H1 (cell line): ENCODE measurements around the gene ALDH1L2. TPM values are rescaled to one million over a fixed set of nuclear protein-coding genes. Genes with fewer than 3 reads are reported as not detected.

ENCODE experiments used
- CTCF ChIA-PET: fragments of 300-600 bp; sonication (Branson Sonifier 250); formaldehyde crosslinking; loops from one replicate; lab custom pipeline; 2021; ENCODE audit not compliant: partially characterized antibody; lab: Charles Lee
- POLR2A ChIA-PET: fragments of 300-600 bp; sonication (Branson Sonifier 250); formaldehyde crosslinking; loops from one replicate; lab custom pipeline; 2021; ENCODE audit warnings: inconsistent platforms; ENCODE audit not compliant: partially characterized antibody; lab: Charles Lee
- DNase-seq, 2 experiments: peaks; one replicate each; pipeline versions ENCODE4 v3.0.0 to v3.0.0-alpha.2; 2010 to 2022; ENCODE audit warnings: low spot score in 2 of 2, low read depth in 1 of 2, mixed read lengths in 1 of 2
- FAIRE-seq: peaks from 2 replicates; lab custom pipeline; 2011; peaks lifted over from hg19 to GRCh38; lab: Jason Lieb, UNC
- H2AFZ ChIP-seq: 2 replicates; pipeline ENCODE4 v1.8.1; 2012; ENCODE audit warnings: low read length, inconsistent platforms
- H2AK5ac ChIP-seq: 2 replicates; pipeline ENCODE4 v1.6.1; 2013; ENCODE audit warnings: low read depth, low read length
- H2BK120ac ChIP-seq: replicated peaks from 2 replicates; pipeline ENCODE3; 2013; ENCODE audit warnings: low read depth, low read length, inconsistent platforms
- H2BK12ac ChIP-seq: 2 replicates; pipeline ENCODE4 v1.6.1; 2013; ENCODE audit warnings: low read depth, low read length
- H2BK15ac ChIP-seq: 2 replicates; pipeline ENCODE4 v1.6.1; 2013; ENCODE audit warnings: low read length
- H2BK20ac ChIP-seq: 2 replicates; pipeline ENCODE4 v1.6.1; 2013; ENCODE audit warnings: low read length
- H2BK5ac ChIP-seq: 2 replicates; pipeline ENCODE4 v1.6.1; 2013; ENCODE audit warnings: low read depth, low read length
- H3K14ac ChIP-seq: 2 replicates; pipeline ENCODE4 v1.6.1; 2013; ENCODE audit warnings: inconsistent platforms; ENCODE audit not compliant: insufficient read length
- H3K18ac ChIP-seq: 2 replicates; pipeline ENCODE4 v1.6.1; 2013; ENCODE audit warnings: low read length; ENCODE audit errors: extremely low read depth
- H3K23ac ChIP-seq: 2 replicates; pipeline ENCODE4 v1.6.1; 2013; ENCODE audit warnings: inconsistent platforms; ENCODE audit not compliant: insufficient read length
- H3K23me2 ChIP-seq: 2 replicates; pipeline ENCODE4 v1.6.1; 2013; ENCODE audit warnings: low read depth, low read length
- H3K27ac ChIP-seq: 2 replicates; pipeline ENCODE4 v1.6.1; 2011; ENCODE audit warnings: low read depth, low read length, inconsistent platforms
- H3K27me3 ChIP-seq, 4 experiments: replicated peaks in 1 of 4; 1 replicate in 1 of 4; 2 replicates in 3 of 4; pipeline versions ENCODE4 v1.6.1 to v1.8.1; 2011 to 2013; ENCODE audit warnings: low read length in 3 of 4, mild to moderate bottlenecking in 3 of 4, inconsistent platforms in 2 of 4, mixed read lengths in 2 of 4, moderate library complexity in 1 of 4; ENCODE audit not compliant: control insufficient read depth in 3 of 4, insufficient read depth in 3 of 4; ENCODE audit errors: extremely low read depth in 1 of 4
- H3K36me3 ChIP-seq, 4 experiments: 2 replicates each; pipeline versions ENCODE4 v1.6.1 to v1.8.1; 2011 to 2013; ENCODE audit warnings: mild to moderate bottlenecking in 4 of 4, low read length in 3 of 4, moderate library complexity in 2 of 4, control low read depth in 1 of 4, inconsistent platforms in 1 of 4; ENCODE audit not compliant: insufficient read depth in 4 of 4, control insufficient read depth in 2 of 4
- H3K4ac ChIP-seq: replicated peaks from 2 replicates; pipeline ENCODE3; 2013; ENCODE audit warnings: low read length, low read depth, mixed read lengths, inconsistent platforms; ENCODE audit not compliant: insufficient read length
- H3K4me1 ChIP-seq, 4 experiments: replicated peaks in 1 of 4; 1 replicate in 1 of 4; 2 replicates in 3 of 4; pipeline versions ENCODE4 v1.6.1 to v1.8.1; 2011 to 2013; ENCODE audit warnings: low read length in 3 of 4, inconsistent platforms in 2 of 4, mixed read lengths in 1 of 4; ENCODE audit not compliant: insufficient read depth in 4 of 4, control insufficient read depth in 3 of 4
- H3K4me2 ChIP-seq, 2 experiments: 2 replicates each; pipeline versions ENCODE4 v1.6.1 to v1.8.1; 2011 to 2013; ENCODE audit warnings: low read depth in 2 of 2, low read length in 2 of 2, control low read depth in 1 of 2, inconsistent platforms in 1 of 2, mild to moderate bottlenecking in 1 of 2; ENCODE audit not compliant: insufficient read depth in 1 of 2
- H3K4me3 ChIP-seq, 4 experiments: fragments of 200-600, 300-600 bp in 1 of 4; sonication (generic), shearing (Covaris generic), sonication (Bioruptor Twin) in 1 of 4; 2 replicates each; pipeline versions ENCODE4 v1.5.1 to v1.8.1; 2011 to 2016; ENCODE audit warnings: low read length in 4 of 4, low read depth in 3 of 4, control low read depth in 2 of 4, inconsistent platforms in 2 of 4, mild to moderate bottlenecking in 2 of 4, mixed read lengths in 1 of 4, moderate library complexity in 1 of 4; ENCODE audit not compliant: insufficient read depth in 2 of 4; ENCODE audit errors: extremely low read depth in 1 of 4
- H3K56ac ChIP-seq: replicated peaks from 2 replicates; pipeline ENCODE3; 2013; ENCODE audit warnings: low read depth, mild to moderate bottlenecking, mixed read lengths, low read length, inconsistent platforms; ENCODE audit not compliant: insufficient read length
- H3K79me1 ChIP-seq: 2 replicates; pipeline ENCODE4 v1.6.1; 2013; ENCODE audit warnings: low read depth, low read length, control low read depth
- H3K79me2 ChIP-seq, 2 experiments: 2 replicates each; pipeline versions ENCODE4 v1.6.1 to v1.8.1; 2012 to 2013; ENCODE audit warnings: low read length in 2 of 2, mild to moderate bottlenecking in 2 of 2, inconsistent platforms in 1 of 2; ENCODE audit not compliant: insufficient read depth in 2 of 2, control insufficient read depth in 1 of 2
- H3K9ac ChIP-seq, 4 experiments: replicated peaks in 1 of 4; 1 replicate in 1 of 4; 2 replicates in 3 of 4; pipeline versions ENCODE4 v1.6.1 to v1.8.1; 2011 to 2013; ENCODE audit warnings: low read depth in 3 of 4, low read length in 3 of 4, control low read depth in 2 of 4, mild to moderate bottlenecking in 2 of 4, moderate library complexity in 2 of 4, inconsistent platforms in 1 of 4; ENCODE audit errors: extremely low read depth in 1 of 4
- H3K9me3 ChIP-seq, 2 experiments: 2 replicates each; pipeline versions ENCODE4 v1.6.1 to v1.8.1; 2012 to 2013; ENCODE audit warnings: mild to moderate bottlenecking in 2 of 2, moderate library complexity in 2 of 2, control low read depth in 1 of 2, inconsistent platforms in 1 of 2, low read depth in 1 of 2, low read length in 1 of 2, mixed read lengths in 1 of 2; ENCODE audit not compliant: insufficient read depth in 2 of 2
- H4K20me1 ChIP-seq, 2 experiments: replicated peaks in 1 of 2; 2 replicates each; pipeline versions ENCODE3 to v1.8.1; 2011 to 2013; ENCODE audit warnings: inconsistent platforms in 2 of 2, low read length in 2 of 2, mild to moderate bottlenecking in 1 of 2; ENCODE audit not compliant: insufficient read depth in 2 of 2, control insufficient read depth in 1 of 2
- H4K5ac ChIP-seq: 2 replicates; pipeline ENCODE4 v1.6.1; 2013; ENCODE audit warnings: low read length, low read depth, mixed read lengths, inconsistent platforms; ENCODE audit not compliant: insufficient read length
- H4K8ac ChIP-seq: 2 replicates; pipeline ENCODE4 v1.8.0; 2013; ENCODE audit warnings: mild to moderate bottlenecking, moderate library complexity, low read length, inconsistent platforms; ENCODE audit not compliant: insufficient read depth; ENCODE audit errors: extremely low read depth
- H4K91ac ChIP-seq: replicated peaks from 2 replicates; pipeline ENCODE3; 2013; ENCODE audit warnings: low read length, mixed read lengths, inconsistent platforms; ENCODE audit not compliant: insufficient read length
- CBX8 ChIP-seq: fragments of 300-800, 300-1000 bp; sonication (generic); IDR thresholded peaks from 2 replicates; pipeline ENCODE4 v1.7.1; 2016; ENCODE audit warnings: low read depth, low read length, borderline replicate concordance
- CEBPB ChIP-seq: IDR thresholded peaks from 2 replicates; pipeline ENCODE4 v1.6.1; 2012; ENCODE audit warnings: low read depth, low read length
- EZH2 ChIP-seq: fragments of 200-600 bp; sonication (generic); IDR thresholded peaks from 2 replicates; pipeline ENCODE4 v1.7.1; 2012; ENCODE audit warnings: low read depth, mild to moderate bottlenecking, moderate library complexity, low read length, inconsistent platforms; ENCODE audit not compliant: severe bottlenecking
- JUN ChIP-seq: IDR thresholded peaks from 2 replicates; pipeline ENCODE4 v1.6.1; 2011; ENCODE audit warnings: low read depth, mild to moderate bottlenecking, improper control_type of control experiment, low read length
- KDM1A ChIP-seq: fragments of 200-600, 300-600 bp; sonication (generic); IDR thresholded peaks from 2 replicates; pipeline ENCODE4 v1.7.1; 2016; ENCODE audit warnings: mild to moderate bottlenecking, low read length, borderline replicate concordance
- MAX ChIP-seq: IDR thresholded peaks from 2 replicates; pipeline ENCODE4 v1.6.1; 2012; ENCODE audit warnings: inconsistent platforms
- NRF1 ChIP-seq: IDR thresholded peaks from 2 replicates; pipeline ENCODE4 v1.6.1; 2011; ENCODE audit warnings: mild to moderate bottlenecking, low read depth, low read length, improper control_type of control experiment
- POLR2AphosphoS5 ChIP-seq: IDR thresholded peaks from 2 replicates; pipeline ENCODE4 v1.6.1; 2011; ENCODE audit warnings: low read depth, low read length
- RAD21 ChIP-seq, 2 experiments: IDR thresholded peaks in 1 of 2; conservative IDR thresholded peaks in 1 of 2; 2 replicates each; pipeline ENCODE4 v1.6.1; 2011; ENCODE audit warnings: low read depth in 2 of 2, low read length in 2 of 2, improper control_type of control experiment in 1 of 2, inconsistent platforms in 1 of 2, mild to moderate bottlenecking in 1 of 2, moderate library complexity in 1 of 2
- RBBP5 ChIP-seq: IDR thresholded peaks from 2 replicates; pipeline ENCODE4 v1.7.1; 2012; ENCODE audit warnings: low read depth, mild to moderate bottlenecking, inconsistent platforms, low read length, moderate library complexity, borderline replicate concordance
- SRF ChIP-seq: IDR thresholded peaks from 2 replicates; pipeline ENCODE4 v1.6.1; 2011; ENCODE audit warnings: mild to moderate bottlenecking, low read depth, low read length, moderate library complexity
- TAF1 ChIP-seq: IDR thresholded peaks from 2 replicates; pipeline ENCODE4 v1.6.1; 2011; ENCODE audit warnings: mild to moderate bottlenecking, low read depth, low read length
- TEAD4 ChIP-seq: IDR thresholded peaks from 2 replicates; pipeline ENCODE4 v1.6.1; 2012; ENCODE audit warnings: low read depth, low read length, inconsistent platforms, mixed read lengths
- ZNF274 ChIP-seq: IDR thresholded peaks from 2 replicates; pipeline ENCODE4 v1.7.0; 2012; ENCODE audit warnings: low read length, borderline replicate concordance; ENCODE audit errors: extremely low read depth
- WGBS, 2 experiments: shearing (Covaris generic) in 1 of 2; methylation state at CpG; one replicate each; pipeline versions ENCODE4 v1.1.6 to v1.1.7; 2013 to 2015; ENCODE audit warnings: low lambda C conversion rate in 2 of 2, mixed read lengths in 2 of 2, inconsistent platforms in 1 of 2, low coverage in 1 of 2, missing lambda C conversion rate in 1 of 2; ENCODE audit not compliant: insufficient replicate concordance in 2 of 2, insufficient coverage in 1 of 2, insufficient read length in 1 of 2; ENCODE audit errors: extremely low coverage in 1 of 2, missing lambda C conversion rate in 1 of 2; 5-methylcytosine and 5-hydroxymethylcytosine counted together
- polyA plus RNA-seq, 7 experiments: library from polyadenylated mRNA; depleted of rRNA in 3 of 7; stranded (reverse) in 5 of 7; unstranded in 2 of 7; fragments of >200 nt in 5 of 7; fragments of 200-250 nt in 2 of 7; gene quantifications; 1 replicate in 5 of 7; 2 replicates in 1 of 7; 4 replicates in 1 of 7; pipeline versions ENCODE4 v1.2.1 to v1.2.3, GENCODE V29; 2011 to 2013; ENCODE audit warnings: missing spikeins in 2 of 7, mixed read lengths in 2 of 7
- total RNA-seq: library from RNA; stranded (reverse); fragmentation: NEBNext Ultra II Directional; extraction: Animal tissue kit (Norgen Biotek cat#: 25700); gene quantifications from 2 replicates; pipeline ENCODE4 v1.2.1, GENCODE V29; 2021

Gene ALDH1L2
- total and polyA plus RNA-seq, 2 of the 8 experiments (the other 6 are each of a cell fraction or from before 2014, with no cell fraction given), result 3.7 to 7.2 TPM

- Histone ChIP-seq H3K18ac (no peak overlapping the region), H3K9me3 (no peaks in the 10 kb centered on the region), H2BK120ac (no peak overlapping the region), H3K27me3 (no peaks in the 10 kb centered on the region), H3K23ac (no peak overlapping the region), H4K5ac (no peak overlapping the region), H3K56ac (no peak overlapping the region), H2AK5ac (no peak overlapping the region), H3K79me1 (no peaks in the 10 kb centered on the region), H3K4me3 (no peak overlapping the region), H4K20me1 (no peaks in the 10 kb centered on the region), H2BK5ac (no peak overlapping the region), H2AFZ (no peak overlapping the region), H2BK20ac (no peak overlapping the region), H3K4me1 (no peaks in the 10 kb centered on the region), H3K27ac (no peak overlapping the region), H3K36me3 (no peaks in the 10 kb centered on the region; a peak in 1 of 8 replicates), H3K23me2 (no peaks in the 10 kb centered on the region), H2BK12ac (no peak overlapping the region), H3K9ac (no peak overlapping the region), H3K4ac (no peak overlapping the region), H3K79me2 (no peaks in the 10 kb centered on the region), H3K4me2 (no peak overlapping the region), H2BK15ac (no peak overlapping the region), H4K8ac (no peak overlapping the region), H3K14ac (no peak overlapping the region), H4K91ac (no peak overlapping the region)
- ChIA-PET POLR2A (no interaction called here), CTCF (interaction anchor here (0.7 kb wide), 1 partner anchor 11 kb away, joined by 3 read pairs; no protein-coding TSS in a partner anchor)
- no peak for DNase-seq
- FAIRE-seq, result no peak
- 96% methylated on average over 4 of the region's 4 CpGs; no CpG with 5 or more reads in 1 of the 2 experiments for WGBS, 2 experiments
- TF ChIP-seq EZH2 (no peak), CBX8 (no peak), CEBPB (no peak), MAX (no peak), TEAD4 (no peak), RBBP5 (no peak), SRF (no peak), ZNF274 (no peak), POLR2AphosphoS5 (no peak), JUN (no peak), RAD21 (IDR thresholded peaks at IDR 0.05 in 1 of 2, conservative IDR thresholded peaks at IDR 0.05 in 1 of 2; ENCODE audit: low read depth in 2 of 2, low read length in 2 of 2) (no peak), KDM1A (no peak), TAF1 (no peak), NRF1 (no peak)
Measured at GRCh38 chr12:105032703-105033357, 51.4 kb downstream of the ALDH1L2 start.
